NOMO-1 treated with DMSO at 0.1 percent for 48 hours (cell line): ENCODE measurements around the gene ZCCHC3.
"Not testable (repeated sequence)": the region's sequence is repeated elsewhere in the genome, so short reads cannot be mapped to it uniquely, and the experiment has no call there.

ENCODE experiments used
- DNase-seq: peaks from one replicate; lab custom pipeline; 2025; ENCODE audit not compliant: unreplicated experiment; lab: John Stamatoyannopoulos, UW

Gene ZCCHC3

DNA sequence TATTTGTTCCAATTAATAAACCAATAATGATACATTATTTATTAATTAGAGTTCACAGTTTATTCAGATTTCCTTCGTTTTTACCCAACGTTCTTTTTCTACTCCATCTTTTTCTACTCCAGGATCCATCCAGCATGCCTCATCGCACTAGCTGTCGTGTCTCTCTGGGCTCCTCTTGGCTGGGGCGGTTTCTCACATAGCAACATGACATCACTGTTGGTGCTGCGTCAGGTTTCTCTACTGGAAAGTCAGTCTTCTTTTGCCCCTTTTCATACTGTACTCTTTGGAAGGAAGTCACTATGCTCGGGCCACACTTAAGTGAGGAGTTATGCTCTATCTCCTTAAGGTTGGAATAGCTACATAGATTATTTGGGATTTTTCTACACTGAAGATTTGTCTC lies 14.2 kb downstream of the ZCCHC3 start:
- DNase-seq: no peak

DNA sequence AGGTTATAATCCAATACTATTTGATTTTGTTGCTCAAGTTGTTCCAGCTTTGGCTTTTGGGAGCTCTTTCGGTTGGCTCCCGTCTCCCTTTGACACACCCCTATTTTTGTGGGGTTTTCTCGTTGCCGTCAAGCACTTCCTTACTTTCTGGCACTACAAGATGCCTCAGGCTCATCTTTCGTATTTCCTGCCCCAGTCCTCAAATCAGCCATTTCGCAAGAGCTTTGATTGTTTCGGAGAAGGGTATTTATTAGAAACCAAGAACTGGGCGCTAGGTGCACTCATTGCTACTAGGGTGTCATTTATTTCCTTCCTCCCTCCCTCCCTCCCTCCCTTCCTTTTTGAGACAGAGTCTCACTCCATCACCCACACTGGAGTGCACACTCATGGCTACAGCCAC lies 14.7 kb downstream of the ZCCHC3 start:
- peak; percentile 26 for DNase-seq

DNA sequence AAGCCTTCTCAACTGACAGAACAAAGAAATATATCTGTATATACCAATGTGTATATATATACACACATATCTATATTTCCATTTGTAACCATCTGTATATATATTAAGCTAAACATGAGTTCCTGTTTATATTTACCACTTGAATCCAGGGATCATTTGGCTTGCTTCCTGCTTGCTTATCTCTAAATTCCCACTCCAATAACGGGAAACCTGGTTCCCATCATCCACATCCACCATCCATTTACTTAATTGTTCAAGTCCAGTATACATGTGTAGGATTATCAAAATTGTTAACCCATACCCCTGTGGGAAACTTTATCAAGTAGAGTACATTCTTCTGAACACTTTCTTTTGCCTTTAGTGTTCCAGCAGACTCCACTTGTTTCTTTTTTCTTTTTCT lies 15.5 kb downstream of the ZCCHC3 start:
- DNase-seq: no peak

DNA sequence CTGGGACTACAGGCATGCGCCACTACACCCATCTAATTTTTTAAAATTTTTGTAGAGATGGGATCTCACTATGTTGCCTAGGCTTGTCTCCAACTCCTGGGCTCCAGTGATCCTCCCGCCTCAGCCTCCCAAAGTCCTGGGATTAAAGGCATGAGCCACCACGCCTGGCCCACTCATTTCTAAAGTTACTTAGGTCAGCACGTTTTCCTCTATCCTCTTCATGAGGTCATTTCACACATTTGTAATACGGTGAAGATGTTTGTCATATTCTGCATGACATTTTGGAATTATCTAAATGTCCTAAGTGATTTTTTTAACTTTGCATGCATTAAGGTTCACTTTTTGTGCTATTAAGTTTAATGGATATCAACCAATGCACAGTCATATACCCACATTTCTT lies 16.0 kb downstream of the ZCCHC3 start:
- no peak for DNase-seq

DNA sequence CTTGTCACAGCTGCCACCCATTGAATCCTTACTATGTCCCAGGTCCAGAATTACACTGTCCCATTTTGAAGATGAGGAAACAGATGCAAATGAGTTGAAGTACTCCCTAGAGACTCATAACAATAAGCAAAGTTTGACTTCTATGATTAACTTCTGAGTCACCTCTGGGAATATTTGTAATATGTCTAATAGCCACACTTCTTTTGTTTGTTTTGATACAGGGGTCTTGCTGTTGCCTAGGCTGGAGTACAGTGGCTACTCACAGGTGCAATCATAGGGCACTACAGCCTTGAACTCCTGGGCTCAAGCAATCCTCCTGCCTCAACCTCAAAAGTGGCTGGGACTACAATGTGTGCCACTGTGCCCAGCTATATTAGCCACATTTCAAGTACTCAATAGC lies 16.6 kb downstream of the ZCCHC3 start:
- no peak for DNase-seq

DNA sequence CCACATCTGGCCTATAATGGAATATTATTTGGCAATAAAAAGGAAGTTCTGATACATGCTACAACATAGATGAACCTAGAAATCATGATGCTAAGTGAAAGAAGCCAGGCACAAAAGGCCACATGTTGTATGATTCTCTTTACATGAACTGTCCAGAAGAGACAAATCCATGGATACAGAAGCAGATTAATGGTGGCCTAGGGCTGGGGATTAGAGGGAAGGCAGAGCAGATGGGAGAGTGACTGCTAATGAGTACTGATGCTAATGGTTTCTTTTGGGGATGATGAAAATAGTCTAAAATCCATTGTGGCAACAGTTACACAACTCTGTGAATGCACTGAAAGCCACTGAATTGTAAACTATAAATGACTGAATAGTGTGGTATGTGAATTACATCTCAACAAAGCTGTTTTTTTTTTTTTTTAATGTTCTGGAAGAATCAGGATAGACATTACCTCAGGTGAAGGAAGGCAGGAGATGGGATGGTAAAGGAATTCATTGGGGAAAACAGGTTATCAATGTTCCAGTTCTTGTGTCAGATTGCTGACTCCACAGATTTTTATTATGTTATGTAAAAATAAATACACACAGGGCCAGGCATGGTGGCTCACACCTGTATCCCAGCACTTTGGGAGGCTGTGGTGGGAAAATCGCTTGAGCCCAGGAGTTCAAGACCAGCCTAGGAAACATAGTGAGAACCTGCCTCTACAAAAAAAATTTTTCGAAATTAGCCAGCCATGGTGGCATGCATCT lies 19.1 kb downstream of the ZCCHC3 start:
- no peak for DNase-seq

DNA sequence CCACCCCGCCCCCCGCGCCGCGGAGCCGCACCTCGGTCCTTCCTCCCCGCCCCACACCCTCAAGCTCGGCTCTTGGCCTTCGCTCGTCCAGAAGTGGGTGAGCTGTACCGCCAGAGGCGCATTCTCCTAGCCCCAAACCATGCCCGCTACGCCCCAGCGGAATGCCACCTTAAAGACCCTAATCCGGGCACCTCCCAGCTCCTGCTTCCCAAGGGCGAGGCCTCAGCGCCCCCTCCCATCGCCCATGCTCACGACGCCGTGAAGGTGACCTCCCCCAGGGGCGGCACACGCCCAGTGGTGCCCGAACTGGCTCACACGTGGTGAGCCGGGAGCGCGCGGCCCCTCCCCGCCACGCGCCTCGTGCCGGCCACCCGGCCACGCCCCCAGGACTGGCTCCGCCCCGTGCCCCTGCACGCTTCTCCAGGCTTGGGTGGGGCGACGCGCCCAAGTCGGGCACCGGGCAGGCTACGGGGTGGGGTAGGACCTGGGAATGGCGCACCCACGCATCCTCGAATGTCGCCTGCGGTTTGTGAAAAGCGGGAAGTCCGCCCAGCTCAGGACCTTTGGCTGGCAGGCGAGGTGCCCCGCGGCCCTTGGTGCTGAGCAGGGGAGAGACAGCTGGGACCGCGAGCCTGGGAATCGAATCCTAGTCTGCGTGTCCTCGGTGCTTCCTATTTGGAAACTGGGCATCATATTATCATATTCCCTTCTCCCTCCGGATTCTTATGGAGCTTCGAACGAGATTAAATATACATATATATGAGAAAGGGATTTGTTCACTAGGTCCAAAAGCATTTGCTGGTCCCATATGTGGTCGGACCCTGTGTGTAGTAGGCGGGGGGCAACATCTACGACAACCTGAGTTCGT lies 27.0 kb downstream of the ZCCHC3 start:
- DNase-seq: peak; percentile 75

DNA sequence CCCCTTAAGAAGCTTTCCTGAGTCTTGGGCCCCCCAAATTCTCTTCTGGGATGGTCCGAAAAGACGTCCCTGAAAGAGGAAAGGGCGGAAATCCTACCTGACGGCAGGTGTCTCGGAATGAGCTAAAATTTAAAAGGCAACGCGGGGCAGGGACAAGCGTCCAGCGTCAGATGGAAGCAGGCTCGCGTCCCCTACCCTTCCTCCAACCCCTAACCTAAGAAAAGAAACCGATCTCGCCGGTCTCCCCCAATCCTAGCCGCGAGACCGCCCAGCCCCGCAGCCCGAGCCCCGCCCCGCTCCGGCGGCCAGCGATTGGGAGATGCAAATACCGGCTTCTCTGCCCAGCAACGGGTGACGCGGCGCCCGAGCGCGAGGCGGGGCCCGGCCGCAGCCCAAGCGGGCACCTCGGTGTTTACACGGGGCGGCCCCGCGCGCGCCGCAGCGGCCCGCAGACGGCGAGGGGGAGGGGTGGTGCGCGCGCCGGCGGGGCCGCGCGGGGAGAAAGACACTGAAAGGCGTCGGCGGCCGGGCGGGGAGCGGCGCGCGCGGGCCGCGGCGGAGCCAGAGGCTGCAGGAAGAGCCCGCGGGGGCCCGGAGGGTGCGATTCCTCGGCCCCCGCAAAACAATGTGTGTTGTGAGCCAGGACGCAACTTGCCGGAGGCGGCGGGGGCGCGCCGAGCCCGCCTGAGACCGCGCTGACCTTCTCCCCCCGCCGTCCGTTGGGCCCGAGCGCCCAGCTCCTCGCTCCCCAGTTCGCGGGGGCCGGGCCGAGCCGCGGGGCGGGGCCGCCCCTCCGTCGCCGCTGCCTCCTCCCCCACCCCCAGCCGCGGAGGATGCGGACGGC lies 27.9 kb downstream of the ZCCHC3 start, which contains the start of gene SOX12:
SOX12 (plus strand) TSS at position 508 of the 844 bp plus-strand sequence. CDS start 373 bp downstream, outside the sequence.
- peak; percentile 89 for DNase-seq

DNA sequence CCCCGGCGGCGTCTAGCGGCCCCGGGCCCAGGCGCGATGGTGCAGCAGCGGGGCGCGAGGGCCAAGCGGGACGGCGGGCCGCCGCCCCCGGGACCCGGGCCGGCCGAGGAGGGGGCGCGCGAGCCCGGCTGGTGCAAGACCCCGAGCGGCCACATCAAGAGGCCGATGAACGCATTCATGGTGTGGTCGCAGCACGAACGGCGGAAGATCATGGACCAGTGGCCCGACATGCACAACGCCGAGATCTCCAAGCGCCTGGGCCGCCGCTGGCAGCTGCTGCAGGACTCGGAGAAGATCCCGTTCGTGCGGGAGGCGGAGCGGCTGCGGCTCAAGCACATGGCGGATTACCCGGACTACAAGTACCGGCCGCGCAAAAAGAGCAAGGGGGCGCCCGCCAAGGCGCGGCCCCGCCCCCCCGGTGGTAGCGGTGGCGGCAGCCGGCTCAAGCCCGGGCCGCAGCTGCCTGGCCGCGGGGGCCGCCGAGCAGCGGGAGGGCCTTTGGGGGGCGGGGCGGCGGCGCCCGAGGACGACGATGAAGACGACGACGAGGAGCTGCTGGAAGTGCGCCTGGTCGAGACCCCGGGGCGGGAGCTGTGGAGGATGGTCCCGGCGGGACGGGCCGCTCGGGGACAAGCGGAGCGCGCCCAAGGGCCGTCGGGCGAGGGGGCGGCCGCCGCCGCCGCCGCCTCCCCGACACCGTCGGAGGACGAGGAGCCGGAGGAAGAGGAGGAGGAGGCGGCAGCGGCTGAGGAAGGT lies 28.7 kb downstream of the ZCCHC3 start:
- DNase-seq: peak; percentile 45

DNA sequence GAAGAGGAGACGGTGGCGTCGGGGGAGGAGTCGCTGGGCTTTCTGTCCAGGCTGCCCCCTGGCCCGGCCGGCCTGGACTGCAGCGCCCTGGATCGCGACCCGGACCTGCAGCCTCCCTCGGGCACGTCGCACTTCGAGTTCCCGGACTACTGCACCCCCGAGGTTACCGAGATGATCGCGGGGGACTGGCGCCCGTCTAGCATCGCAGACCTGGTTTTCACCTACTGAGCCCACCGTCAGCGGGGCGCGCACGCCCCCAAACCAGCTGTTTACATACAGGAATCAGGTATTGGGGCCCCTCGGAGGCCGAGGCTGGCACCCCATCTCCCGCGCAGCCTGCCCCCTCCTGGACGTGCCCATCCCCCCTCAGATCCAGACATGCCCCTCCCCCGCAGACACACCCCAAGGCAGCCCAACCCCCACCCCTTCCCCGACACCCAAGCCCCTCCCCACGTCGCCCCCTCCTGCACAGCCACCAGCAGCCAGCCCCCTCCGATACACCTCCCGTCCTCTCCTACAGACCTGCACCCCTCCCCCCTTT lies 29.3 kb downstream of the ZCCHC3 start:
- no peak for DNase-seq

DNA sequence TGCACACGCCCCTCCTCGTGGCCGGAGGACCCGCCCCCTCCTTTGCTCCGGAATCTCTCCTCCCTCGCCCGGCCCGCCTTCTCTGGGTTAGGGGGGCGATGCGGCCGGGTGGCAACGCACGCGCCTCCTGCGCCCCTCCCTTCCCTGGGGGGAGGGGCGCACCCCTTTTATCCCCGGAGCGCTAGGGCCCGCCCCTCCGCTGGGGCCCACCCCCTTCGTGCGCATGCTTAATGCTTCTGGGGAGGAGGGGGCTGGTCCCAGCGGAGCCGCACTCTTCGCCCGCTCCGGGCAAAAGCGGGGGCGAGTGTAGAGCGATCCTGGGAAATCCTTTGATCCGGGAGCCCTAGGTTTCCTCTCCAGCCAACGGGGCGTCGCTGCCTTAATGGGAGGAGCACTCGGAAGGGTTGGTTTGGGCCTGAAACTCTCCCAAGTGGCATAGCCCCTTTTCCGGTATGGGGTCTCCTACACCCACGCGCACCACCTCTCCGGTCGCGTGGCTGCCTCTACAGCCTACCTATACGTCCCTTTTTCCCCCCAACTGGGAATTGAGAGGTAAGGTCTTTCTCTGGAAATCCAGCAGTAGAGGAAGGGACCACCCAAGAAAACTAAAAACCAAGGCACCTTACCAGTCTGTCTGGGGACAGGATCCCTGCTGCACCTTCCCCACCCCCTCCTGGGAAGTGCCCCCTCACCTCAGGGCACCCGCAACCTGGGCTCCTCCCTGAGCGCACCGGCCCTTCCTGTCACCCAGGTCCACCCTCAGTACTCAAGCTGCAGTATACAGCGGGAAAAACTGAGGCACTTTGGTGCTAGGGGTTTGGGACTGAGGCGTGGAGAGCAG lies 30.0 kb downstream of the ZCCHC3 start:
- peak; percentile 60 for DNase-seq

DNA sequence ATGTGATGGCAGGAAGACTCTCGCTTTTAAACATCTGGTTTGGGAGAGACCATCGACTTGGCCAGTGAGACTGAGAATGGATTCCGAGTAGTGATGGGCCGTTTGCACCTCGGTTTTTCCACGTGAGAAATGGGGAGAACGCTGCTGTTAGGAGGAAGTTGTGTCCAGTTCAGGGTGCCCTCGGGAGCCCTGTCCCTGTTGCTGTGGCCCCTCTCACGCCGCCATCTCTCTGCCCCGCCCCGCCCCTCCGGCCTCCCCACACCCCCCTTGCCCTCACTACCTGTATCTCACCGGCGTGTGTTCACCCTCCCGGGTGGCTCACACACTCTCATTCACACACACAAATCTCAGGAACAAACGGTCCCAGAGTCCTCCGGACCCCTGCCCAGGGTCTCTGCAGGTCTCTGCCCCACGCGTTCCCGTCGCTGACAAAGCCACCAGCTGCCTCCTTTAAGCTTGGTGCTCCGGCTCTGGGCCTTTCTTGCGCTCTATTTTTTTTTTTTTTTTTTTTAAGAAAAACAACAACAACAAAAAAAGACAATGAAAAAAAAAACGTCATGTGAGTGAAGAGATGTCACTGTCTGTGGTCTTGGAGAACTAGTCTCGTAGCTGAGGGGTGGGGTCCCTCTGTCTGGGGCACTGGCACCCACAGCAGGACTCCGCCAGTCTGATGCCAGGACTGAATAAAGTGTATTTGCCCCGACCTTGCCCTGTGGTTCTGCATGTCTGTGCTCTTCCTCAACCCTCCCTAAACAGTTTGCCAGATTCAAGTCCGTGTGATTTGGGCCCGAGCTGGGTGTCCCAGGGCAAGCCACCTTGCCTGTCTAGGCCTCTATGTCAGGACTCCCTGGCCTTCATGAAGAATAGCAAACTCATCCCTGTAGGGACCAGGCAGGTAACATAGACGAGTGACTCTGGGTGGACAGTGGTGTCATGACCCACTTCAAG lies 30.9 kb downstream of the ZCCHC3 start:
- no peak for DNase-seq

DNA sequence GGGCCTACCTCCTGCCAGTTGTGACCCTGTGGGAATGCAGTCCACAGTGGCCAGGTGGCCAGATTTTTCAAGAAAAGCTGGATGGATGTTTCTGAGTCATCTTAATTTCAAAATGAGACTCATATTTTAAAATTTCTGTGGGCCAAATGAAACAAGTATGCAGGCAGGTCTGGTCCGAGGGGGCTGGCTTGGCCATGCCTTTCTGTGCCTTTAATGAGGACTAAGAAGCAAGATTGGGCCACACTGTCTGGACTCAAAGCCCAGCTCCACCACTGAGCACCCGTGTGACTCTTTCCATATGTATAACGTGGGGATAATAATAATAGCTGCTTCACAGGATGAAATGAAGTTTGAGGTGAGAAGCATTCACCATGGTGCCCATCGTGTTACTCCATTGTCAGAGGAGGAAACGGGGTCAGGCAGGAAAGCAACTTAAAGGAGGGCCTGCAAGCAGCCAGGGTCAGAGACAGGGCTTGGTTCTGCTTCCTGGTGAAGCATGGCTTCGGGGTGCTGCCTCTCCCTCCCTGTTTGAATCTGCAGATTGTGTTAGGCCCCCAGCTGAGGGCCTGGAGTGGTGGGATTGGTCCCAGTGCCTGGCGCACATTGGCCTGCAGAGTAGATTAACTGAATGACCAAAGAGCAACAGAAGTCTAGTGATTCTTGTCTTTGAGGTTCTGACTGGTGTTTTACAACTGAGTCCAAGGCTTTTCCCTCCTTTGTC lies 31.8 kb downstream of the ZCCHC3 start:
- no peak for DNase-seq

DNA sequence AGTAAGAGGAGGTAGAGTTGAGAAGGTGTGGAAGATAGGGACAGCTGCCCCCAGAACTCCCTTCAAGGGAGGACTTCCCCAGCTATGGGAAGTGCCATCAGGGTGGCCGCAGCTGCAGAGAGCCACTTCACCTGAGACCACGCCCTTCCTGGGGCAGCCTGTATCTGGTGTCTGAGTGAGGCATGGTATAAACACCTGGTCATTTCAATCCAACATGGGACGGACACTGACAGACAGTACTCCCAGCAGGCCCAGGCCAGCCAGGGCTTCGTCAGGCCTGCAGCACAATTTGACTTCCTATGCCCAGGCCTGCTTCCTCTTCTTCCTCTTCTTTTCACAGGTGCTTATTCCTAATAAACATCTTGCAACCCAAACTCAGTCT lies 32.5 kb downstream of the ZCCHC3 start:
- DNase-seq: no peak

DNA sequence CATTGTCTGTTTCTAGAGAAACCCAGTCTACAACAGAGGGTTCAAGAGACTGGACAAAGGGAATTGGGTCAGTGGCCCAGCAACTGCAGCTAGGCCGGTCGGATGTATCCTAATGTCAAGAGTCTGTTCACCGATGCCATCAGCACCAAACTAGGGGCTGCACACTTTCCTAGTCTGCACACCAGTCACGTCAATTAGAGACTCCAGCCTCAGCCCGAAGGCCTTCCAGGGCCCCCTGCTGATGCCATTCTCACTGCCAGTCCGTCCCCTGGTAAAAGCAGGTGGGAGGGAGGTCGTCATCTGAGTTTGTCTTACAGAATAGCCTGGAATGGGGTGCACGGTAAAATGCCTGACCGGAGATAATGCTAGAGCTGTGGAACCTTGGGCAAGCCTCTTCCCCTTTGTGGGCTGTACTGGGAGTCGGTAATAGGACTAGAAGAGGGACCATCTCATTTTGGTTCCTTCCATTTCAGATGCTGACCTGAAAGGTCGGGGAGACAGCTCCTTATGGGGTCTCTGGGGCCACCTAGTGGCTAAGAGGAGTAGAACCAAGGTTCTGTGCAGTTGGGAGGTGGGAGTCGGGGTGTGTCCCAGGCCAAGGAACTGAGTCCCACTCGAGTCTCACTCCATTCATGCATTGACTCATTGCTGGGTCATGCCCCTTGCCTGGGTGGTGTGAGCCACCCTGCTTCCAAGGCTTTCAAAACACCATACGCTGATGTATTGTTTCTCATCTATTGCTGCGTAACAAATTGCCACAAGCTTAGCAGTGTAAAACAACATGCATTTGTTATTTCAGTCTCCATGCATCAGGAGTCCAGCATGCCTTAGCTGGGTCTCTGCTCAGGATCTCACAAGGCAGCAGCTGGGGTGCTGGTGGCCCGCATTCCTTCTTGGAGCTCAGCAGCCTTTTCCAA lies 33.1 kb downstream of the ZCCHC3 start:
- DNase-seq: peak; percentile 86

DNA sequence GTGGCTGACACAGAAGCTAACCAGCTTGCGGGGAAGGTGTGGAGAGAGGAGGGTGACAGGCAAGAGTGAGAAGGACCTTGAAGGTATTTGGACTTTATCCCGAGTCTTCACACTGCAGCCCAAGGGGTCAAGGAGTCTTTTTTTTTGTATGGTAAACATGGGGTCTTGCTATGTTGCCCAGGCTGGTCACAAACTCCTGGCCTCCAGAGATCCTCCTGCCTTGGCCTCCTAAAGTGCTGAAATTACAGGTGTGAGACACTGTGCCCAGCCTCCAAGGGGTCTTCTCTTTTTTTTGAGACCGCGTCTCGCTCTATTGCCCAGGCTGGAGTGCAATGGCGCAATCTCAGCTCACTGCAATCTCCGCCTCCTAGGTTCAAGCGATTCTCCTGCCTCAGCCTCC lies 37.2 kb downstream of the ZCCHC3 start:
- DNase-seq: no peak

DNA sequence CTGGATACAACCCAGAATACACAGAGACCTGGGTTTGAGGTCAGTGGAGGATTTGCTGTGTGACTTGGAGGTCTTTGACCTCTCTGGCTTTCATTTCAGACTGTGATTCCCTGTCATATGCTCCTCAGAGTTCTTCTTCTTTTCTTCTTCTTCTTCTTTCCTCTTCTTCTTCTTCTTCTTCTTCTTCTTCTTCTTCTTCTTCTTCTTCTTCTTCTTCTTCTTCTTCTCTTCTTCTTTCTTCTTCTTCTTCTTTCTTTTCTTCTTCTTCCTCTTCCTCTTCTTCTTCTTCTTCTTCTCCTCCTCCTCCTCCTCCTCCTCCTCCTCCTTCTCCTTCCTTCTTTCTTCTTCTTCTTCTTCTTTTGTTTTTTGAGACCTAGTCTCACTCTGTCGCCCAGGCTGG lies 38.7 kb downstream of the ZCCHC3 start:
- not testable (repeated sequence) for DNase-seq
